ENCODE measurements around the gene C5orf15.

The C5orf15 gene

DNA sequence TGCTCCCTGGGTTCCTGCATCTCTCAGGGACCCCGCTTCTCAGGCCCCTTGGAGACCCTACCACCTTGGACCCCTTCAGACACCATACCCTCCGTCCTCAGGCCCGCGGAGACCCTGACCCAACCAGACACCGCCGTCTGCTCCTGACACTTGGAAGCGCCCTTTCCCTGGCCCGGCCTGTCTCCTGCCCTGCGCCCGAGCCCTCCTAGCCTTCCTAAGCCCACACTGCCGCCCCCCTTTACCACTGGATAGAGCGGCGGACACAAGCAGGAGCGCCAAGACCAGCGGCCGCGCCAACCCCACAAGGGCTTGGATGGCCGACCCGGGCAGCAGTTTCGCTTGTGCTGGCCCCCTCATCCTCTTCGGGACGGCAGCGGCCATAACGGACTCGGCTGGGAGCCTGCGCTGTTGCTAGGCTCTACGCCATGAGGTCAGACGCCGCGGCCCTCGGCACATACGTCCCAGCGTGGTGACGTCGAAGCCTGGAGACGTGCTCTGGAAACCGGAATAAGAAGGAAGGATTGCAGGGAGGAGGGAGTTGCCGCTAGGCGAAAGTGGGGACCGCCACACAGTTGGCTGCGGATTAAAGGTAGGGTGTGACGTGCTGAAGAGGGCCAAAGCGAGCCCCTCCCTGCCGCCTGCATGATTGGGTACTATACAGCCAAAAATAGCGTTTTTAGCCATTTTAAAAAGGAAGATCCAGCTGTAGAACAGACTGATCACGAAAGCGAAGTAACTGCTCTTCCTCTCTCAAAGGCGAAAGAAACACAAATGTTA is at the start of gene C5orf15:
C5orf15 (minus strand) TSS at position 422 of the 777 bp plus-strand sequence; CDS start at position 381, 41 bp downstream.
- DNase-seq: peak; percentile 88

DNA sequence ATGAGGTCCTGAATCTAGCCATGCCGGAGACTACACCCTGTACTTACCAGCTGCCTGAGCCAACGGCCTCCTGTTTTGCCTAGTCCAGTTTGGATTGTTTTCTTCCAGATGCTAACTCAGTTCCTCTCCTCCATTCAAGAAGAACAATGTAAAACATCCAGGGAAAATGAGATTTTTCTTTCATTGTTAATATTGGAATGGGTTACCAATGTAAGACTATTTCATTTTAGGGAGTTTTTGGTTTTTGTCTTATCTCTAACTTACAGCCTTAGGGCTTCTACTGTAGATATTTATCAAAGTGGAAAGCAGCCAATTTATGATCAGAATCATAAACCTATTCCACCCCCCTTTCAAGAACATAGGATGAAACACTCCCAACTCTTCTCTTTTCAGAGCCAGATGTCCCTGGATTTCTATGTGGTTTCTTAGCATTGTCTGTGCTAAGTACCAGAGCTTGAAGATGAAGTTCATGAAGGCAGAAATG is 39.9 kb upstream of the C5orf15 start:
- DNase-seq: no peak

DNA sequence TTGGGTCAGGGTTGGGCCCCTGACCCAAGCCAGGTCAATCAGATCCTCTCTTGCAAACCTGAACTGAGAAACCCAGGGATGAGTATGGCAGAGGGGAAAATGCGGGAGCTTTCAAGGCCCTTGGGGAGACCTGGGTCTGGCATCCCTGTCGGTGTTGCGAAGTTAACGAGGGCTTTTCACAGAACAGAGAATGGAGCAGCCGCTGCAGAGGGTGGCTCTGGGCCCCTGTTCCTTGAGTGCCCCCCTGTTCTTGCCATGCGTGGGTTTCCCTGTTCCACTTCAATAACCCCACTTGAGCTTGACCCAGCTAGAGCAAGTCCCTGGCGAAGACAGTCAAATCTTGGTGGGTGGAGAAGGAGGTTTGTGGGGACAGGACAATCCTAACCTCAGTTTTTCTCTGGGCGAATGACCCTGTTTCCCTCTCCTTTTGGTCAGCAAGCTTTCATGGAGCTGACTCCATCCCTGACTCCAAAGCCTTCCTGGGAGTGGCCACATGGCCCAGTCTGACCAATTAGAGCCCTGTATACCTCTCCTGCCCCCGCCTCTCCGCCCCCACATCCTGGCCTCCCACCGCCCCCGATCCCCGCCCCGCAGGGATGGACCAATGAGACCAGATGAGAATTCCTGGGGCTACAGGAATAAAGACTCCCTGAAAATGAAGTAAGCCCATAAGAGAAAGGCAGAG is 39.3 kb upstream of the C5orf15 start:
- DNase-seq: no peak

DNA sequence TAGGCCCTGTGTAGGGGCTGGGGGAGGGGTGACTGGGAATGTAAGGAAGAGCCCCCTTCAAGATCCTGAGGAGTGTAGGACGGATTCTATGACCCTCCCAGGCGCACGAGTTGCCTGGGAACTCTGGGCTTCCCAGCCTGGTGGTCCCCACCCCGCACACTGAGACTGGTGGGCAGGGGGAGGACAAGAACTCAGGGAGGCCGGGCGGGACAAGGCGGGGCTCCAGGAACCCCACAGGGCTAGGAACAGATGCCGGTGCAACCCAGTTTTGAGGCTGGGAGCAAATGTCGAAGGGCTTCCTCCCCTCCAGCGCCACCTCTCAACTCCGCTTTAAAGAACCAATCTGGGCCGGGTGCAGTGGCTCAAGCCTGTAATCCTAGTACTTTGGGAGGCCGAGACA is 37.7 kb upstream of the C5orf15 start:
- DNase-seq: no peak

DNA sequence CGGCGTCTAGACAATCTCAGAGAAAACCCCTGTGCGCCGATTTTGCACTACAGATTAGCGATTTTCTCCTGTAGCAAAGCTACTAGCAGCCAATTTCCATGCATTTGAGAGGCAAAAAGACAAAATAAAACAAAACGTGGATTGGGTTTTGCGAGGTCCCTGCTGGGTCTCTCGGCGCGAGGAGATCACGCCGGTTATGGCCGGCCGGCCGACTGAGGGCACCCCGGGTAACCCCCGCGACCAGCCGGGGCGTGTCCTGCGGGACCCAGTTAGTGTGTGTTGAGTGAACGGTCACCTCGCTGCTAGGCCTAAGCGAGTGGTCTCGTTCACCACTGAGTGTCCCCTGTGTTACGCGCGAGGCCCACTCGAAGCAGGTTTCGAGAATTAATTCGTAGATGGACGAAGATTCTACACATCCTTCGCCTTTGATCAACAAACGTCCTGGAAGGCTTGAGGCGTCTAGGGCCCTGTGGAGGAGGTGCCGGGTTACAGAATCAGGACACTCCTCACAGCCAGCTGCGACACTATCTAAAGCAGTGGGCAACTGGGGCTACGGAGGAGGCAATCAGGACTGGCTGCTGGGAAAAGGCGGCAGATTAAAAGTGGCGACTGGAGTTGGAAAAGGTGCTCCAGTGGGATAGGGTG is 37.1 kb upstream of the C5orf15 start:
- DNase-seq: no peak

DNA sequence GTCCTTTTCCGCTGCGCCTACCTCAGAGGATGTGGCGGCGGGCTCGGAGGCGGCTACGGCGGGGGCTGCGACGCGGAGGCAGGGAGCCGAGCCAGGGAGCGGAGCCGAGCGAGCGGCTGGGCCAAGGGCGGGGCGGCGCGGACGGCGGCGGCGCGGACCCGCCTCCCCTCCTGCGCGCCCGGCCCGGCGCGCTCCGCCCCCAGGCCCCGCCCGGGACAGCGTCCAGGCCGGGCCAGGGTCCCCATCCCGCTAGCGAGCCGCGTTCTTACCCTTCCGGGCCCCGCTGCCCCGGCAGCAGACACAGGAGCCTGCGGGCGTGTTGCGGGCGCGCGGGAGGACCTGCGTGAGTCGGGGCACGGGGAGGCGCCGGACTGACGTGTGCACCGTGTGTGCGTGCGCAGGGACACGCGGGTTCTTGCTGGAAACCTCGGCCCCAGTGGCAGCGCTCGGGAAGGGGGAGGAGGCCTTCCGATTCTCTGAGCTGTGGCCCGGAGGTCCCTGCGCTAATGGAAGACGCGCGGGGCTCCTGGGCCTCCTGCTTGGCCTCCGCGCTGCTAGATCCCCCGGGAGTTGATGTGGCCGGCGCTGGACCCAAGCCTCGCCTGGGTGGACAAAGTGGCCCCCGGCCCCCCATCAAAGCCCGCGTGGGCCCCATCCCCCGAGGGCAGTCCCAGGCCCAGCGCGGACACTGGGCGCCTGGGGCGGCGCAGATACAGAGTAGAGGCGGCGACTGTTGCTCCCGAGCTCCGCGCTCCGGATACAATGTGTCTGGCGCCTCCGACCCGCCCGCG is 36.4 kb upstream of the C5orf15 start, which contains the start of gene VDAC1:
VDAC1 (minus strand) TSS at position 350 of the 791 bp plus-strand sequence. CDS start 11,963 bp downstream, outside the sequence.
- DNase-seq: peak; percentile 74

DNA sequence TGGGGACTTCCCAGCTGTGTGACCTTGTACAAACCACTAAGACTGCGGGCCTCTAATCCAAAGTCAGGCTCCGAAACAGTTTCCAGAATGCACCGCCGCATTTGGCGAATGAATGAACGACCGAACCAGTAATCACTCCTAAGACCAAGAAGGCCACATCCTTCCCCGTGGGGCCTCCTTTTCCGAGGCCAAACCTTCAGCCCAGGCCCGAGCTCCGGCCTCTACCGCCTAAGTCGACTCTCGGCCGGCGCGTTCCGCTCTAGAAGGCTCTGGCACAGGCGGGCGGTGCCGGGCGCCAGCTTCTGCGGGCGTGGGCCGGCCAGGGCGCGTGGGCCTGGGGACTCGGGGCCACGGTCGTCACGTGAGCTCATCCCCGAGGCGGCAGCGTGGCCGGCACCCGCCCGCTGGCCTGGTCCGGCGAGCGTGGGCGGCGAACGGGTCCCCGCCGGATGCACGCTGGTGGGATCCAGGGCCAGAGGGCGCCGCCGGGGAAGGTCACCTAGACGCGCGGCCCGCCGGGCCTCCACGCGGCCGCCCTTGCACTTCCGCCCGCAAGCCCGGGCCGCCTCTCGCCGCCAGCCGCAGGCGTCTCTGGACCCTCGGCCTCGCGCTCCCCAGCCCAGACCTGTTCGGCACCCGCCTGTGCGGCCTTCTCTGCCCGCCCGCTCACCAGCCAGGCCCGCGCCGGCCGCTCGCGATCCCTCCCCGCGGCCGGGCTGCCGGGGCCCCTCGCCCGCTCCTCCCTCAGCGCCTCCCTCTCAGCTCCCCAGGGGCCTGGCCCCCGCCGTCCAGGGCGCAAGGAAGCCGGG is 35.6 kb upstream of the C5orf15 start:
- DNase-seq: peak; percentile 67

GRCh38 chr5:134003064-134003816 is 34.8 kb upstream of the C5orf15 start:
- no peak for DNase-seq

DNA sequence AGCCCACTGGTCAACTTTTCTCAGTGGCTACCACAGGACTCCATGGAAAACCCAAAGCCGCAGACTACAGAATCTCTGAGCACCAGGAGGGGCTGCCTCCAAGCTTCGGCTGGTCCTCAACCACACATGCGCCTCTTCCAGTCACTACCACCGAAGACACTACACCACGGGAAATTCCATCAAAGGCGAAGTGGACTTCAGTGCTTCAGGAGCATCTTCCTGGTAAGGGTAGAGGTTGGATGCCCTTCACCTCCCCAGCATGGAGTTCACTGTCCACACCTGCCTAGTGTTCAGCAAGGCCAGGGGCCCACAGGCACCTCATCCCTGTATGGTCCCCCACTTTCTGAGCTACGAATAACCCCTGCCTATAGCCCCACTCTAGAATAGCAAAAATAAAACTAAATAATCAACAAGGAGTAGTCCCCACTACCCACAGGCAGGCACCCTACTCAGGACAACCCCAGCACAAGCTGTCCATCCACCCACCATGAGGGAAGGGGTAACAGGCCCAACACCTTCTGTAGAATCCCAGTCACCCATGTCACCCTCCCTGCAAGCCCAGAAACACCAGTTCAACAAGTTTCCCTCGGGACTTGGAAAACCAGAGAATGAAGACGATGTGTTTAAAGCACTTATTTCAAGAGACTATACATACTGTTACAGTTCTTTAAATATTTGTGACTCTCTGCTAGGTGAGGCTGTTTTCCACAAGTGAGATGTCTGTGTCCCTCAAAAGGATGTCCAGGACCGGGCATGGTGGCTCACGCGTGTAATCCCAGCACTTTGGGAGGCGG is 33.7 kb upstream of the C5orf15 start:
- no peak for DNase-seq

DNA sequence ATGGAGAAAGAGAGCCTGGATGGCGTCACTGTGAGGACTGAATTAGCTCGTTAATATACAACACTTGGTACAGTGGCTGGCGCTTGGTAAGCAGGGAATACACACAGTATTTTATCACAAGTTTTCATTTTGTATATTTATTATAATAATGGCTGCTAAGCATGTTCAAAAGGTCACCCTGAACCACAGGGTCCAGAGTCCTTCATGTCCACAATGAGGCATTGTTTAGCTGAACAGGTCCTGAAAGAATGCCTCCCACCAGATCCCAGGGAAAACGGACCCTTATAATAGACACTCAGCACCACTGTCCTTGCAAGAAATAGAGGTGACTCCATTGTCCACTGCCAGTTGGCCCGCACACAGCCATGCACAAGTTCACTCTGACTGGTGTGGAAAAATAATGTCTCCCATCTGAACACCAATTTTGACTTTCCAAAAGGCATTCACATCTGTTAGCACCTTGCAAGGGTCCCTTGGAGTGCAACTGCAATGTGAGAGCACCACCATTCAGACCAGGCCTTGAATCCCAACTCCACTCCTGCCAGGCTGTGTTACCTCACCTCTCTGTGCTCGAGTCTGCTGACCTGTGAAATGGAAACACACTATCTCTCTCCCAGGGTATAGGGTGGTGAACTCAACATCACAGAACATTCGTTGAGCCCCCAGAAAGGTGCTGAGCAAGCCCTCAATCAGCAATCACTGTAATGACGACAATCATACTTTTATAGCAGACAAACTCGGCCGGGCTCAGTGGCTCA is 32.5 kb upstream of the C5orf15 start:
- no peak for DNase-seq

GRCh38 chr5:134000091-134000511 is 31.7 kb upstream of the C5orf15 start:
- DNase-seq: no peak

DNA sequence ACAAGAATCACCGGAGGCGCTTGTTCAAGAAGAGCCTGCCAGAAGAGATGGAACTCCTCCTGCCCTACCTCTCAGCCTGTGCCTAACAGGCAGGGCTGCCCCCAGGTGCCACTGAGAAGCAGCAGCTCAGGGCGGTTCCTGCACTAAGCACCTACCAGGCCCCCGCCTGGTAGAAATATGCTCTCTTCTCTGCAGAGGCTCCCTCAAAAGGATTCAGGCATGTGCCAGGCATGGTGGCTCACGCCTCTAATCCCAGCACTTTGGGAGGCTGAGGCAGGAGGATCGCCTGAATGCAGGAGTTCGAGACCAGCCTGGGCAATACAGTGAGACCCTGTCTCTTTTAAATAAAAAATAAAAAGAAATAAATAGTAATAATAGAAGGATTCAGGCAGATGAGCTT is 30.4 kb upstream of the C5orf15 start:
- no peak for DNase-seq

DNA sequence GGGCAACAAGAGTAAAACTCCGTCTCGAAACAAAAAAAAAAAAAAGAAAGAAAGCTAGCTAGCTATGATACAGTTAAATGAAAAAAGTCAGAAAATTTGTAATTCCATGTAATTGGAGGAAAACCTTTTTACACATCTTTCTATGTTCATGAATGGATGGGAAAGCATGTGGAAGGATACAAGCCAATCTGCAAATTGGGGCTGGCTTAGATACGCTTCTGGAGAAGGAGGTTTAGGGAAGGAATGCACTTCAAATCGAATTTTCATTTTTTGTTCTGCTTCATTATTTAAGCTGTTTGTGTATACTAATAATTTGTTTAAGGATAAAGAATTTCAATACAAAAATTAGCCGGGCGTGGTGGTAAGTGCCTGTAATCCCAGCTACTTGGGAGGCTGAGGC is 29.6 kb upstream of the C5orf15 start:
- no peak for DNase-seq

DNA sequence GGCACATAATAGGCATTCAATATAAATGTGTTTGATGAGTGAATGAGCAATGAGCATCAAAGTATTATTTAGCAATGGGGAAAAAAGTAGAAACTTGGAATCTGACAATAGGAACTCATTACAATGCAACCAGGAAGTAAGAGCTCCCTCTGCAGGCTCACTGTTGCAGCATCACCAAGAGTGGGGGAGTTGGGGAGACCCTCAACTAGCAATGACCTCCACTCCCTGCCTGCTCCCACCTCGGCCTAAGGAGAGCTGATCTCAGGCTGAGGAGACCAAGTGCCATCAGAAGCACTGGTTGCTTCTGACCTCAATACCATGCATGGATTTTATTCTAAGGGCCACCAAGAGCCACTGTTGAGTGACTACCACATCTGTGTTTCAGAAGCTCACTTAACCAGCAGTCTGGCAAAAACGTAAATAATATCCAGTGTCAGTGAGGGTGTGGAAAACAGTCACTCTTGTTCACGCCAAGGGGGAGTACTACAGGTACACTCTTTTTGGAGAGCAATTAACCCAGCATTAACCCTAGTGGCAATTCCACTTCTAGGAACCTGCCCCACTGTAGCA is 28.3 kb upstream of the C5orf15 start:
- DNase-seq: no peak

- DNase-seq: no peak
Observed at GRCh38 chr5:133995883-133996563, 27.6 kb upstream of the C5orf15 start.

DNA sequence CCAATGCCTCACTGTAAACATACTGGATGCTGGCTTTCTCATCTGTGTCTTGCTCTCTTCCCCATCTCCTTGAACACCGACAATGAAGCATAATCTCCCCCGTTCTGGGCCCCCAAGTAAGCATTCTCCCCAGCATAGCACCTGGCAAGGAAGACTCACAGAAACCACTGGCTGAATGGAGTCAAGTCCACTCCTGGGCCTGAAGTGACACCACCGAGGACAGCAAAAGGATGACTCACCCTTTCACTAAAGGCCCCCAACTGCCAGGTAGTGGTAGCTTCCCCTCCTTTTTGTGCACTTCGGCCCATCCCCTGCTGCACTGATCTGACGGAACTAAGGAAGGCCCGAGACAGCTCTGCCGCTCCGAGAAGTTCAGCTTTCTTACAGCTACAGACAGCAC is 26.9 kb upstream of the C5orf15 start:
- DNase-seq: no peak

DNA sequence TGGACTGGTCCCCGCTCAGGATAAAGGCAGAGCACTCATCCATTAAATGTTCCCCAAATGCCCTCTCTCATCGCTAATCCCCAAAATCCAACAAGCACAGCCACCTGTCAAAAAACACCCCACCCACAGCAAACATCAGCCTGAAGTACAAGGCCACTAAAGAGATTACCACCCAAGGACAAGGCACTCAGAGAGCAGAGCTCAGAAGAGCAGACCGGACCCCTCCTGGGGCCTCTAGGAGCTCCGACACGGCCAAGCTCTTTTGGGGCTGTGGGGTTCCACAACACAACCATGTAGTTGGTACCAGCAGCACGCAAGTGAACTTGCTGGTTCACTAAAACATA is 26.5 kb upstream of the C5orf15 start:
- DNase-seq: no peak

DNA sequence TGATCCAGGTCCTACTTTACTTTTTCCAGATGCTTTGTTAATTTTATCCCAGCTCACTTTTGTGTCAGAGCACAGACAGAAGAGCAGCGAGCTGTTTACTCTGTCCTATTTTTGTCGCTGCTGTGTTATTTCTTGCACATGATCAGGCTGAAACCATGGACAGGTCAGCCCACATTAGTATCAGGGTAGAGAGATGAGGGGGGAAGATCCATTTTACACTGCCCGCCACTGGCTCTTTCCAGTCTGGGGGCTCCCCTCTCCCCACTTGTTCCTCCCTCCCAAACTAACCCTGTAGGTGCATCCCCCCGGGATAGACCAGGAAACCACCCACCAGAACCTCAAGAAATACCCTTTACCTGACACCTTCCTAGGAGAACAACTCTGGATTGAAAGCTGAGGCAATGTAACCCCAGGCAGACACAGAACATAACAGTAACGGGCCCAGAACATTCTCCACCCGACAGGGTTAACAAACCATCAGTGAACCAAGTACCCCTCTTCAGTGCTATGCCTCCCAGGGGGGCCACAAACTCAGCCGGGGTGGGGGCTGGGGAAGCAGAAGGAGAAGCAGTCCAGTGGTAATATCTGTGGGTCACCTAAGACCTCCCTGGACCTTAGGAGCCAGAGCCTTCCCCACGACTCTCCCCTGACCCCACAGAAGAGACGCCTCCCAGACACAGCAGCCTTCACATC is 26.0 kb upstream of the C5orf15 start:
- DNase-seq: no peak
